K562 (cell line): ENCODE data around the gene FYB1. TPM values are rescaled to one million over a fixed set of nuclear protein-coding genes. Genes with fewer than 3 reads are reported as not detected.
A peak's percentile ranks its signal among the peaks of the same experiment; 100 is the strongest.

ENCODE experiments used
- BCLAF1 ChIP-seq, 2 experiments: fragments of 450-650 bp in 1 of 2; IDR thresholded peaks; 2 replicates each; pipeline ENCODE4 v1.6.1; 2011 to 2017; ENCODE audit warnings: low read depth in 2 of 2, antibody characterized with exemption in 1 of 2, borderline replicate concordance in 1 of 2, low read length in 1 of 2, mild to moderate bottlenecking in 1 of 2, mixed read lengths in 1 of 2; ENCODE audit not compliant: control insufficient read depth in 1 of 2
- EGR1 ChIP-seq: fragments of 450-650 bp; conservative IDR thresholded peaks from 2 replicates; pipeline ENCODE4 v1.6.1; 2017; ENCODE audit warnings: mild to moderate bottlenecking
- EWSR1 ChIP-seq: fragments of 450-650 bp; IDR thresholded peaks from 2 replicates; pipeline ENCODE4 v1.6.1; 2018; ENCODE audit warnings: borderline replicate concordance, mild to moderate bottlenecking, low read depth, moderate library complexity; ENCODE audit not compliant: partially characterized antibody
- GABPB1 ChIP-seq: sonication (generic); formaldehyde crosslinking; IDR thresholded peaks from 2 replicates; pipeline ENCODE4 v1.8.0; 2022; ENCODE audit warnings: mild to moderate bottlenecking, missing genetic modification reagents
- REST ChIP-seq, 2 experiments: fragments of 450-650 bp; formaldehyde crosslinking in 1 of 2; IDR thresholded peaks; 2 replicates each; pipeline versions ENCODE4 v1.4.0 to v1.6.1; 2014 to 2020; ENCODE audit warnings: mild to moderate bottlenecking in 2 of 2, borderline replicate concordance in 1 of 2, low read depth in 1 of 2
- SMARCE1 ChIP-seq: fragments of 450-650 bp; IDR thresholded peaks from 2 replicates; pipeline ENCODE4 v1.7.1; 2016; ENCODE audit warnings: mild to moderate bottlenecking
- ZBTB11 ChIP-seq, 3 experiments: fragments of 200-800 bp in 1 of 3; fragments of 250-450 bp in 1 of 3; fragments of 450-650 bp in 1 of 3; sonication (Bioruptor Pico) in 1 of 3; sonication (Bioruptor generic) in 1 of 3; formaldehyde crosslinking in 1 of 3; IDR thresholded peaks; 2 replicates each; pipeline versions ENCODE4 v1.6.1 to v1.8.0; 2016 to 2022; ENCODE audit warnings: mild to moderate bottlenecking in 2 of 3, missing genetic modification characterization in 2 of 3, missing compliant biosample characterization in 1 of 3, moderate library complexity in 1 of 3
- ZNF133 ChIP-seq: fragments of 250-450 bp; sonication (Bioruptor Pico); IDR thresholded peaks from 2 replicates; pipeline ENCODE4 v1.4.0; 2020; ENCODE audit warnings: mild to moderate bottlenecking
- polyA plus RNA-seq, 8 experiments: library from polyadenylated mRNA; depleted of rRNA in 4 of 8; stranded (reverse) in 5 of 8; unstranded in 3 of 8; fragments of >200 nt; fragmentation: Nextera tagmentation in 2 of 8; fragmentation: Illumina TruSeq in 1 of 8; extraction: Ambion mirVana in 2 of 8; extraction: Trizol in 1 of 8; gene quantifications; 2 replicates each; pipeline versions ENCODE4 v1.2.1 to v1.2.3, GENCODE V29; 2011 to 2014; ENCODE audit warnings: inconsistent platforms in 1 of 8, missing spikeins in 1 of 8
- total RNA-seq, 7 experiments: library from RNA; depleted of rRNA in 6 of 7; stranded (reverse); fragments of >200 nt in 6 of 7; fragmentation: Illumina TruSeq in 2 of 7; extraction: Trizol in 2 of 7; gene quantifications; 2 replicates each; pipeline versions ENCODE4 v1.2.1 to v1.2.3, GENCODE V29; 2011 to 2021; ENCODE audit warnings: low replicate concordance in 1 of 7

Gene FYB1
- total and polyA plus RNA-seq, 9 of the 15 experiments (the other 6 are each of a cell fraction or from before 2014, with no cell fraction given) = 4.7 to 31.5 (median 9.7) TPM

GRCh38 chr5:39076757-39077728 is 142.3 kb downstream of the FYB1 start (continued):
- TF ChIP-seq BCLAF1 (IDR thresholded peaks at IDR 0.05; ENCODE audit: borderline replicate concordance in 1 of 2, control insufficient read depth in 1 of 2, low read depth in 2 of 2, low read length in 1 of 2) = no peak
- peak; percentile 95 for TF ChIP-seq SMARCE1
- no peak for TF ChIP-seq EWSR1
- peak; percentile 15; the same call in 1 of the 2 replicates for TF ChIP-seq REST (IDR thresholded peaks at IDR 0.05; ENCODE audit: borderline replicate concordance)
- TF ChIP-seq REST (CRISPR knock-in tag; IDR thresholded peaks at IDR 0.05; ENCODE audit: low read depth) = no peak
- TF ChIP-seq GABPB1 (CRISPR knock-in tag) = no peak
- TF ChIP-seq ZBTB11 (CRISPR knock-in tag; IDR thresholded peaks at IDR 0.05) = peak in 1 of 3 experiments; percentile 41; a peak in 1 of 6 replicates
- TF ChIP-seq ZNF133 (CRISPR knock-in tag) = no peak
- no peak for TF ChIP-seq EGR1
